ENCODE data around the gene C11orf21.
"Not testable (repeated sequence)": the region's sequence is repeated elsewhere in the genome, so short reads cannot be mapped to it uniquely, and the experiment has no call there.

Gene C11orf21

DNA sequence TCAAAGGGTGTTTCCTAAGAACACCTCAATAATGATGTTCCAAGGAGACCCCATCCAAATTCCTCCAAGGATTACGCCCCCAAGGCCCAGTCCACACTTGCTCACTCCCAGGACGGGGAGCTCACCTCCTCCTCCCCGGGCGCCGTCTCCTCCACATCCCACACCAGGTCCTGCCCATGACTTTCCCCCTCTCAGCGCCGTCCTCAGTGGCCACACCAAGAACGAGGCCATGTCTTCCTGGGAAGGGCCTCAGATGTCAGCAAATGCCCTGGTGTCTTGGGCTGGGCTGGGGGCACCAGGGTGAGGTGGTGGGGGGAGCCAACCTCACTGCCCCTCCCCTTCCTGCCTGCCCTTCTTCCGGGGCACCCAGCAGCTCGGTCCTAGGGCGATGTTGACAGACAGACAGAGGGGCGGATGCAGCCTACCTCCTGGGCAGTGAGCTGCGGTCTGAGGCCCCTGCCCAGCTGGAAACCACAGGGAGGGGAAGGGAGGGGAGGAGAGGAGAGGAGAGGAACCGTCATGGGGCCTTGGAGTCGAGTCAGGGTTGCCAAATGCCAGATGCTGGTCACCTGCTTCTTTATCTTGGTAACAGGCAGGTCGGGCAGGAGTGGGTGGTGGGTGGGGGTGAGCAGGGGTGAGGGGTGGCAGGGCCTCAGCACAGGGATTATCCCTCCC lies at the start of gene C11orf21, which contains the start of gene TSPAN32:
TSS of gene C11orf21 (minus strand) at position 288 of the 675 bp plus-strand sequence. CDS start at position 178, 110 bp downstream.
TSS of gene TSPAN32 (plus strand) at position 383 of the 675 bp plus-strand sequence. CDS start at position 520, 137 bp downstream.
- DNase-seq = peak; percentile 60

- no peak for DNase-seq
These were observed 47.3 kb upstream of the C11orf21 start for GRCh38 chr11:2348986-2349385.

GRCh38 chr11:2347308-2347830 lies 45.7 kb upstream of the C11orf21 start:
- no peak for DNase-seq

DNA sequence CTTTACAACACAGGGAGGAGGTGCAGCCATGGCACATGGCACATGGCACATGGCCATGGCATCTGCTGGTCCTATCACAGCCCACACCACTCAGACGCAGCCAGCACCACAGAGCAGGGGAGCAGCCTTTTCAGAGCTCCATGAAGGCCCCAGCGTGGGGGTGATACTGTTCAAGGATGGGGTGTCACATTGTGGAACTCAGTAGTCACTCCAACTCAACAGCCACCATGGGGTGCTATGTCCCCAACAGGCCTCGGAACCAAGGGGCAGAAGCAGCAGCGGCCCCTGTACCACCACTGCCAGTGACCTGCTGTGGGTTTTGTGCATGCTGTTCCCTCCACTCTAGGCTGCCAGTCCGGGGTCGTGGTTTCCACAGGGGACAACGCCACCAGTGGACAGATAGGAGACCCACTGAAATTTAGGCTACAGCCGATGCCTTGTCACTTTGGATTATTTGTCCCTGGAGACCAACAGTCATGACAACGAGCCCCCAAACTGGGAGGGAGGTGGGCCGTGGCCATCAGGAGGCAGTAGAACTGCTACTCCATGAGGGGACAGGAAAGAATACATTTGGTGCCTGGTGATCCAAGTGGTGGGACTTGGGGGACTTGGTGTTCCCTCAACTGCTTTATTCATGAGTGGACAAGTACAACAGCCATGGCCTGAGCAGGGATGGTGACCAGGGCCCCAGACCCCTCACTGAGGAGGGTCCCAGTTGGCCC lies 45.0 kb upstream of the C11orf21 start:
- no peak for DNase-seq

- DNase-seq = no peak
These were observed 44.3 kb upstream of the C11orf21 start for GRCh38 chr11:2346014-2346413.

DNA sequence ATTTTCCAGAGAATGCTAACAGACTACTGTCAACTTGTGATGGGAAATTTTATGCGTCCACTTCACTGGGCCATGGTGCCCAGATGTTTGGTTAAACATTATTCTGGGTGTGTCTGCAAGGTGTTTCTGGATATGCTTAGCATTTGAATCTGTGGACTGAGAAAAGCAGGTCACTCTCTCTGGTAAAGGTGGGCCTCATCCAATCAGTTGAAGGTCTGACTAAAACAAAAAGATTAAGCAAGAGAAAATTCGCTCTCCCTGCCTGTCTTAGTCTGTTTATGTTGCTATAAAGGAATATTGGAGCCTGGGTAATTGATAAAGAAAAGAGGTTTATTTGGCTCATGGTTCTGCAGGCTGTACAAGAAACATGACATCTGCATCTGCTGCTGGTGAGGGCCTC lies 43.3 kb upstream of the C11orf21 start:
- DNase-seq = no peak

GRCh38 chr11:2343502-2343901 lies 41.8 kb upstream of the C11orf21 start:
- DNase-seq = no peak

DNA sequence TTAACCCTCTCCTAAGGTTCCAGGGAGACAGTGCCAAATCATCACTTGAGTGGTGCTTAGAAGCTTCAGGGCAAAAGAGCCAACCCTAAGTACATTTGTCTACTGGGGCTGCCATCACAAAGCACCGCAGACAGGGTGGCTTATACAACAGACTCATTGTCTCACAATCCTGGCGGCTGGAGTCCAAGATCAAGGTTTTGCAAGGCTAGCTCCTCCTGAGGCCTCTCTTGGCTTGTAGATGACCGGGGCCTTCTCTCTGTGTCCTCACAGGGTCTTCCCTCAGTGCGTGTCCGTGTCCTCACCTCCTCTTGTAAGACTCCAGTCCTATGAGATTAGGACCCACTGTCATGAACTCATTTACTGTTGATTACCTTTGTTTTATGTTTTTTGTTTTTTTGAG lies 41.3 kb upstream of the C11orf21 start:
- DNase-seq = no peak

DNA sequence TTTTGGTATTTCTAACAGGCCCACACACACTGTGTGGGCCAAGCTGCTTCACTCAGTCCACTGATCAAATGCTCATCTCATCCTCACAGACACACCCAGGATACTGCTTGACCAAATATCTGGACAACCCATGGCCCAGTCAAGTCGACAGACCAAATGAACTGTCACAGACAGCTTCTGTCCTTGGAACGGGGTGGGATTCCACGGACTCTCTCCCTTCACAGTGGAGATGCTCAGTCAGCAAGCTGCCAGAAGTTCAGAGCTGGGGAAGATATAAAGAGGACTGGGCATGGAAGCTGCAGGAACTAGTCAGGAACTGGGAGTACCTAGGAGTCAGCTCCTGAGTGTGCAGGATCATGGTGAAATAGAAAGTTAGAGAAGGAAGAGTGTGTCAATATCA lies 40.8 kb upstream of the C11orf21 start:
- no peak for DNase-seq

DNA sequence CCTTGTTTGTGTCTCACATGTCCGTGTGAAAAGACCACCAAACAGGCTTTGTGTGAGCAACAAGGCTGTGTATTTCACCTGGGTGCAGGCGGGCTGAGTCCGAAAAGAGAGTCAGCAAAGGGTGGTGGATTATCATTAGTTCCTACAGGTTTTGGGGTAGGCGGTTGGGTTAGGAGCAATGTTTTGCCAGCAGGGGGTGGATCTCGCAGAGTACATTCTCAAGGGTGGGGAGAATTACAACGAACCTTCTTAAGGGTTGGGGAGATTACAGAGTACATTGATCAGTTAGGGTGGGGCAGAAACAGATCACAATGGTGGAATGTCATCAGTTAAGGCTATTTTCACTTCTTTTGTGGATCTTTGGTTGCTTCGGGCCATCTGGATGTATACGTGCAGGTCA lies 37.0 kb upstream of the C11orf21 start:
- DNase-seq = not testable (repeated sequence)

GRCh38 chr11:2335286-2335685 lies 33.6 kb upstream of the C11orf21 start:
- not testable (repeated sequence) for DNase-seq

DNA sequence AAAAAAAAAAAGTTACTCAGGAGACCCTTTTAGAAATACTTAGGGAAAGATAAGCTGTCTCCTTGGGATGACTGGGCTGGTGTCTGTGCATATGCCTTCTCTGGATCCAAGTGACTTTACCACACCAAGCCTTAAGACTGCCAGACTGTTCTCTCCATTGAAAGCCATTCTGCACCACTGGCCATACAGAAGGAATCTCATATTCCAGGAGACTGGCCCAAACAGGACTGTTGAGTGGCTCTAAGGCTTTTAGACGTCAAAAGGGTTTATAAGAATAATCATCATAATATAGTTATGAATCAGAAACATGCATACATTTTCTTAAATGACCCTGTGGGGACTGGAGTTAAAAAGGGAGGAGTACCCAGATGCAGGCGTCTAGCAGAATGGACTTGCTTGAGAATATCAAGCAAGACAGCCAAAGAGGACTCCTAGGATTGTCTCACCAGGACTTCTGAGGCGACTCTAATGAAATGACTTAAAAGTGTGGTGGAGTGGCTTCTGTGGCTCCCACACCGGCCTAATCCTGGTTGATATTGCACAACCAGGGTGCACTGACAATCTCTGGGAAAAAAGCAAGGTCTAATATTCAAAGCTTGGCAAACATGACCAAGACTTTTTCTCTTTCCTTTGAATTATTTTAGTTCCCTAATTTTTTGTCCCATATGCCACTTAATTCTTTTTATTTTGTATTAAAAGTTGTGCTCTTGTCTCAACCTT lies 31.9 kb upstream of the C11orf21 start:
- DNase-seq = not testable (repeated sequence)

DNA sequence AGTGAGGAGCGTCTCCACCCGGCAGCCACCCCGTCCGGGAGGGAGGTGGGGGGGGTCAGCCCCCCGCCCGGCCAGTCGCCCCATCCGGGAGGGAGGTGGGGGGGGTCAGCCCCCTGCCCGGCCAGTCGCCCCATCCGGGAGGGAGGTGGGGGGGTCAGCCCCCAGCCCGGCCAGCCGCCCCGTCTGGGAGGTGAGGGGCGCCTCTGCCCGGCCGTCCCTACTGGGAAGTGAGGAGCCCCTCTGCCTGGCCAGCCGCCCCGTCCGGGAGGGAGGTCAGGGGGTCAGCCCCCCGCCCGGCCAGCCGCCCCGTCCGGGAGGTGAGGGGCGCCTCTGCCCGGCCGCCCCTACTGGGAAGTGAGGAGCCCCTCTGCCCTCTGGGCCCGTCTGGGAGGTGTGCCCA lies 30.9 kb upstream of the C11orf21 start:
- not testable (repeated sequence) for DNase-seq

DNA sequence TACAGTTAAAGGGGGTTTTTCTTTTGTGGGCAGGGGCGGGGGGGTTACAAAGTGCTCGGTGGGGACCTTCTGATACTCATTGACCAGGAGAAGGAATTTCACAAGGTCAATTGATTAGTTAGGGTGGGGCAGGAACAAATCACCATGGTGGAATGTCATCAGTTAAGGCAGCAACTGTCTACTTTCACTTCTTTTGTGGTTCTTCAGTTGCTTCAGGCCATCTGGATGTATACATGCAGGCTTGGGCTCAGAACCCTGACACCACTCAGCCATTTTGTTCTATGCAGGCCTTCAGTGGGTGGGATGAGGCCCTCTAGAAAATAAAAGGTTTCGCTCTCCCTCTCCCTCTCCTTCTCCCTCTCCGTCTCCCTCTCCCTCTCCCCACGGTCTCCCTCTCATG lies 29.7 kb upstream of the C11orf21 start:
- no peak for DNase-seq

DNA sequence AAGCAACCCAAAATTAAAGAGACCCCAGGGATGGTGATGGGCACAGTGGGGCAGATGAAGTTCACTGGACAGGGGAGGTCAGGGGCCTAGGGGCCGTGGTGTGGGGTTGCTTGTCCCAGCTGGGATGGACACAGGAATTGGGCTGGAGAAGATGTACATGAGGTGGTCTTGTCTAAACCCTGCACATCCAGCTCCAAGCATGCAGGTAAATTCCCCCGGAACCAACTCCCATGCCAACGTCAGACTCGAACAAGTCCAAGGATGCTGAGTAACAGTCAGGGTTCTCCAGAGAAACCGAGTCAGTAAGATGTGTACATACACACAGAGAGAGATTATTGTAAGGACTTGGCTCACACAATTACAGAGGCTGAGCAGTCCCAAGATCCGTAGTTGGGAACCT lies 29.0 kb upstream of the C11orf21 start:
- DNase-seq = no peak

DNA sequence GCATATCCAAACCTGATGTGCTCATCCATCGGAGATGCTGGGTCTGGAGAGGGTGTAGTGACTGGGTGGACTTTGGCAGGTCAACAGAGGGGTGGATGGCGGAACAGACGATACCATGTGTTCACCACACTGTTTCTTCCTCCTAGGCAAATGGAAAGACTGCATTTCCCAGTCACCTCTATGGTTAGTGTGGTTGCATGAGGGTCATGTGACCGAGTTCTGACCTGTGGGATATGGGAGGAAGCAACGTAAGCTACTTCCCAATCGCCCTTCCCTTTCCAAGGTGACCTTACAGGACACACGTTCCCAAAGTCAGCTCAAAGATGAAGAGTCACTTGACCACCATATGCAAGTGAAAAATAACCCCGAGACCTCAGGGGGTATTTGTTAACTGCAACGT lies 27.8 kb upstream of the C11orf21 start:
- no peak for DNase-seq

- no peak for DNase-seq
These were observed 27.1 kb upstream of the C11orf21 start for GRCh38 chr11:2328656-2329354.

- DNase-seq = no peak
These were observed 26.3 kb upstream of the C11orf21 start for GRCh38 chr11:2328021-2328420.

GRCh38 chr11:2327032-2327431 lies 25.3 kb upstream of the C11orf21 start:
- DNase-seq = no peak

DNA sequence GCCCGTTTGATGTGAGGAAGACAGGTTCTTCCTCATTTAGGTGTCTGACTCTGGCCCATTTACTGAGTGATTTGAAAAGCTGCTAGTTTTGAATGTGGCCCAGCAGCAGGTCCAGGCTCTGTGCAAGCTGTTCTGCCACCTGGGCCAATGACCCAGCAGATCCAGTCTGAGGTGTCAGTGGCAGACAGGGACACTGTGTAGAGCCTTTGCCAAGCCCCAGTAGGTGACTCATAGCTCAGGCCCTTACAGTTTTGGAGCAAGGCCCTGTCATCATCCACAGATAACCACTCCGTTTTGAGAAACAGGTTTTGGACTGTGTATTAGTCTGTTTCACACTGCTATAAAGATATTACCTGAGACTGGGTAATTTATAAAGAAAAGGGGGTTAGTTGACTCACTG lies 24.0 kb upstream of the C11orf21 start:
- DNase-seq = no peak

DNA sequence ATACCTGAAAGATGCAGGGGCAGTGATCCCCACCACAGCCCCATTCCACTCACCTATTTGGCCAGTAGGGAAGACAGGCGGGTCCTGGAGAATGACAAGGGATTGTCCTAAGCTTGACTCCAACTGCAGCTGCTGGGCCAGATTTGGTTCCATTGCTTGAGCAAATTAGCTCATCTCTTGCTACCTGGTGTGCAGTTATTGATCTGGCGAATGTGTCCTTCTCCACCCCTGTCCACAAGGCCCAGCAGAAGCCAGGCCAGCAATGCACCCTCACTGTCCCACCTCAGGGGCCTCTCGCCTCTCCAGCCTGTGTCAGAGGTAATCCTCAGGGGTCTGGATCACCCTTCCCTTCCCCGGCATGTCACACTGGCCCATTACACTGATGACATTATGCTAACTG lies 23.4 kb upstream of the C11orf21 start:
- no peak for DNase-seq

DNA sequence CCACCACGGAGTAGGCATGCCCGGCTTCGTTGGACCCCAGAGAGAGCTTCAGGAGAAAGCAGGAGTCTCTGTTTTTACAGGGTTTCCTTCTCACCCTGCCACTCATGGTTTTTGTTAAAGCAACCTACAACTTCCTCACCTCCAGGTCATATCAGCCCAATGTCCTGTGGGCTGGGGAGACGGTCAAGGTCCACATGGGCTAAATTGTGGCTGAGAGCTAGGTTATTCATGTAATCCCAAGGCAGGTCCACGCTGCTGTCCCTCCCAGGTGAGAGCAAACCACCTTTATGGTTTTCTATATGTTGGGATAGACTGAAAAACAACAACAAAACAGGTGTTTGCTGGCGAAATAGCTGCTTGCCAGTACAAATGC lies 19.6 kb upstream of the C11orf21 start:
- DNase-seq = no peak
